K562 (cell line): ENCODE data around the gene CDH16. TPM values are rescaled to one million over a fixed set of nuclear protein-coding genes. Genes with fewer than 3 reads are reported as not detected.
A peak's percentile ranks its signal among the peaks of the same experiment; 100 is the strongest.

Experiments
- CEBPB ChIP-seq: fragments of 450-650 bp; IDR thresholded peaks from 2 replicates; pipeline ENCODE4 v1.6.1; 2016; ENCODE audit warnings: missing genetic modification characterization, missing compliant biosample characterization
- FOXM1 ChIP-seq, 2 experiments: fragments of 450-650 bp in 1 of 2; sonication (generic) in 1 of 2; formaldehyde crosslinking in 1 of 2; IDR thresholded peaks; 2 replicates each; pipeline versions ENCODE4 v1.6.1 to v1.9.0; 2017 to 2022; ENCODE audit warnings: low read depth in 2 of 2, mild to moderate bottlenecking in 2 of 2, missing genetic modification reagents in 1 of 2, moderate library complexity in 1 of 2
- HDAC2 ChIP-seq: fragments of 450-650 bp; IDR thresholded peaks from 2 replicates; pipeline ENCODE4 v1.6.1; 2016; ENCODE audit warnings: mild to moderate bottlenecking
- HNRNPK ChIP-seq: fragments of 200-400 bp; formaldehyde crosslinking; IDR thresholded peaks from one replicate; pipeline ENCODE4 v1.6.1; 2018; ENCODE audit warnings: mild to moderate bottlenecking, low read depth, low read length; ENCODE audit not compliant: poor library complexity, severe bottlenecking
- TAF7 ChIP-seq: fragments of 450-650 bp; IDR thresholded peaks from 2 replicates; pipeline ENCODE4 v1.6.1; 2016; ENCODE audit warnings: missing genetic modification characterization, missing compliant biosample characterization
- TCF7L2 ChIP-seq: fragments of 150-350 bp; IDR thresholded peaks from 2 replicates; pipeline ENCODE4 v1.6.1; 2016; ENCODE audit warnings: low read depth, mild to moderate bottlenecking, low read length, moderate library complexity
- TRIM28 ChIP-seq: fragments of 450-650 bp; IDR thresholded peaks from 2 replicates; pipeline ENCODE4 v1.6.1; 2017
- ZBTB11 ChIP-seq, 3 experiments: fragments of 200-800 bp in 1 of 3; fragments of 250-450 bp in 1 of 3; fragments of 450-650 bp in 1 of 3; sonication (Bioruptor Pico) in 1 of 3; sonication (Bioruptor generic) in 1 of 3; formaldehyde crosslinking in 1 of 3; IDR thresholded peaks; 2 replicates each; pipeline versions ENCODE4 v1.6.1 to v1.8.0; 2016 to 2022; ENCODE audit warnings: mild to moderate bottlenecking in 2 of 3, missing genetic modification characterization in 2 of 3, missing compliant biosample characterization in 1 of 3, moderate library complexity in 1 of 3
- ZFP1 ChIP-seq: fragments of 450-650 bp; formaldehyde crosslinking; IDR thresholded peaks from 2 replicates; pipeline ENCODE4 v1.4.0; 2020; ENCODE audit warnings: mild to moderate bottlenecking, mixed read lengths
- ZNF282 ChIP-seq: sonication (generic); formaldehyde crosslinking; IDR thresholded peaks from 2 replicates; pipeline ENCODE4 v1.8.1; 2023; ENCODE audit warnings: missing genetic modification reagents
- ZNF764 ChIP-seq: fragments of 250-450 bp; sonication (Bioruptor Pico); IDR thresholded peaks from 2 replicates; pipeline ENCODE4 v1.4.0; 2020; ENCODE audit warnings: low read depth, mild to moderate bottlenecking, moderate library complexity
- polyA plus RNA-seq, 8 experiments: library from polyadenylated mRNA; depleted of rRNA in 4 of 8; stranded (reverse) in 5 of 8; unstranded in 3 of 8; fragments of >200 nt; fragmentation: Nextera tagmentation in 2 of 8; fragmentation: Illumina TruSeq in 1 of 8; extraction: Ambion mirVana in 2 of 8; extraction: Trizol in 1 of 8; gene quantifications; 2 replicates each; pipeline versions ENCODE4 v1.2.1 to v1.2.3, GENCODE V29; 2011 to 2014; ENCODE audit warnings: inconsistent platforms in 1 of 8, missing spikeins in 1 of 8
- total RNA-seq, 7 experiments: library from RNA; depleted of rRNA in 6 of 7; stranded (reverse); fragments of >200 nt in 6 of 7; fragmentation: Illumina TruSeq in 2 of 7; extraction: Trizol in 2 of 7; gene quantifications; 2 replicates each; pipeline versions ENCODE4 v1.2.1 to v1.2.3, GENCODE V29; 2011 to 2021; ENCODE audit warnings: low replicate concordance in 1 of 7
- TF ChIP-seq, protein P1 (sequence below): fragments of 250-450 bp; sonication (Bioruptor Pico); IDR thresholded peaks from 2 replicates; pipeline ENCODE4 v1.4.0; 2020; ENCODE audit warnings: mild to moderate bottlenecking, moderate library complexity
- TF ChIP-seq, protein P2 (sequence below): fragments of 250-450 bp; sonication (Bioruptor Pico); IDR thresholded peaks from 2 replicates; pipeline ENCODE4 v1.4.0; 2020

Gene CDH16
- total and polyA plus RNA-seq, 9 of the 15 experiments (the other 6 are each of a cell fraction or from before 2014, with no cell fraction given): not detected

GRCh38 chr16:66872943-66873684 is 45.6 kb downstream of the CDH16 start (continued):
- TF ChIP-seq, protein P1, sequence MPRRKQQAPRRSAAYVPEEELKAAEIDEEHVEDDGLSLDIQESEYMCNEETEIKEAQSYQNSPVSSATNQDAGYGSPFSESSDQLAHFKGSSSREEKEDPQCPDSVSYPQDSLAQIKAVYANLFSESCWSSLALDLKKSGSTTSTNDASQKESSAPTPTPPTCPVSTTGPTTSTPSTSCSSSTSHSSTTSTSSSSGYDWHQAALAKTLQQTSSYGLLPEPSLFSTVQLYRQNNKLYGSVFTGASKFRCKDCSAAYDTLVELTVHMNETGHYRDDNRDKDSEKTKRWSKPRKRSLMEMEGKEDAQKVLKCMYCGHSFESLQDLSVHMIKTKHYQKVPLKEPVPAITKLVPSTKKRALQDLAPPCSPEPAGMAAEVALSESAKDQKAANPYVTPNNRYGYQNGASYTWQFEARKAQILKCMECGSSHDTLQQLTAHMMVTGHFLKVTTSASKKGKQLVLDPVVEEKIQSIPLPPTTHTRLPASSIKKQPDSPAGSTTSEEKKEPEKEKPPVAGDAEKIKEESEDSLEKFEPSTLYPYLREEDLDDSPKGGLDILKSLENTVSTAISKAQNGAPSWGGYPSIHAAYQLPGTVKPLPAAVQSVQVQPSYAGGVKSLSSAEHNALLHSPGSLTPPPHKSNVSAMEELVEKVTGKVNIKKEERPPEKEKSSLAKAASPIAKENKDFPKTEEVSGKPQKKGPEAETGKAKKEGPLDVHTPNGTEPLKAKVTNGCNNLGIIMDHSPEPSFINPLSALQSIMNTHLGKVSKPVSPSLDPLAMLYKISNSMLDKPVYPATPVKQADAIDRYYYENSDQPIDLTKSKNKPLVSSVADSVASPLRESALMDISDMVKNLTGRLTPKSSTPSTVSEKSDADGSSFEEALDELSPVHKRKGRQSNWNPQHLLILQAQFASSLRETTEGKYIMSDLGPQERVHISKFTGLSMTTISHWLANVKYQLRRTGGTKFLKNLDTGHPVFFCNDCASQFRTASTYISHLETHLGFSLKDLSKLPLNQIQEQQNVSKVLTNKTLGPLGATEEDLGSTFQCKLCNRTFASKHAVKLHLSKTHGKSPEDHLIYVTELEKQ (CRISPR knock-in tag): no peak
- TF ChIP-seq TCF7L2 (0 out of 2 replicates have a peak, but pooled peaks have one; percentile 7), HNRNPK (no peak), TRIM28 (no peak), FOXM1 (IDR thresholded peaks at IDR 0.05; ENCODE audit: low read depth) (no peak), FOXM1 (CRISPR knock-in tag; IDR thresholded peaks at IDR 0.05; ENCODE audit: low read depth) (no peak), ZFP1 (CRISPR knock-in tag) (no peak), ZNF764 (CRISPR knock-in tag) (no peak), ZNF282 (CRISPR knock-in tag) (no peak), TAF7 (no peak), HDAC2 (peak; percentile 81; the same call in 1 of the 2 replicates), CEBPB (tag) (no peak), ZBTB11 (CRISPR knock-in tag; IDR thresholded peaks at IDR 0.05) (peak in 1 of 3 experiments; percentile 60; a peak in 2 of 6 replicates)
- TF ChIP-seq, protein P2, sequence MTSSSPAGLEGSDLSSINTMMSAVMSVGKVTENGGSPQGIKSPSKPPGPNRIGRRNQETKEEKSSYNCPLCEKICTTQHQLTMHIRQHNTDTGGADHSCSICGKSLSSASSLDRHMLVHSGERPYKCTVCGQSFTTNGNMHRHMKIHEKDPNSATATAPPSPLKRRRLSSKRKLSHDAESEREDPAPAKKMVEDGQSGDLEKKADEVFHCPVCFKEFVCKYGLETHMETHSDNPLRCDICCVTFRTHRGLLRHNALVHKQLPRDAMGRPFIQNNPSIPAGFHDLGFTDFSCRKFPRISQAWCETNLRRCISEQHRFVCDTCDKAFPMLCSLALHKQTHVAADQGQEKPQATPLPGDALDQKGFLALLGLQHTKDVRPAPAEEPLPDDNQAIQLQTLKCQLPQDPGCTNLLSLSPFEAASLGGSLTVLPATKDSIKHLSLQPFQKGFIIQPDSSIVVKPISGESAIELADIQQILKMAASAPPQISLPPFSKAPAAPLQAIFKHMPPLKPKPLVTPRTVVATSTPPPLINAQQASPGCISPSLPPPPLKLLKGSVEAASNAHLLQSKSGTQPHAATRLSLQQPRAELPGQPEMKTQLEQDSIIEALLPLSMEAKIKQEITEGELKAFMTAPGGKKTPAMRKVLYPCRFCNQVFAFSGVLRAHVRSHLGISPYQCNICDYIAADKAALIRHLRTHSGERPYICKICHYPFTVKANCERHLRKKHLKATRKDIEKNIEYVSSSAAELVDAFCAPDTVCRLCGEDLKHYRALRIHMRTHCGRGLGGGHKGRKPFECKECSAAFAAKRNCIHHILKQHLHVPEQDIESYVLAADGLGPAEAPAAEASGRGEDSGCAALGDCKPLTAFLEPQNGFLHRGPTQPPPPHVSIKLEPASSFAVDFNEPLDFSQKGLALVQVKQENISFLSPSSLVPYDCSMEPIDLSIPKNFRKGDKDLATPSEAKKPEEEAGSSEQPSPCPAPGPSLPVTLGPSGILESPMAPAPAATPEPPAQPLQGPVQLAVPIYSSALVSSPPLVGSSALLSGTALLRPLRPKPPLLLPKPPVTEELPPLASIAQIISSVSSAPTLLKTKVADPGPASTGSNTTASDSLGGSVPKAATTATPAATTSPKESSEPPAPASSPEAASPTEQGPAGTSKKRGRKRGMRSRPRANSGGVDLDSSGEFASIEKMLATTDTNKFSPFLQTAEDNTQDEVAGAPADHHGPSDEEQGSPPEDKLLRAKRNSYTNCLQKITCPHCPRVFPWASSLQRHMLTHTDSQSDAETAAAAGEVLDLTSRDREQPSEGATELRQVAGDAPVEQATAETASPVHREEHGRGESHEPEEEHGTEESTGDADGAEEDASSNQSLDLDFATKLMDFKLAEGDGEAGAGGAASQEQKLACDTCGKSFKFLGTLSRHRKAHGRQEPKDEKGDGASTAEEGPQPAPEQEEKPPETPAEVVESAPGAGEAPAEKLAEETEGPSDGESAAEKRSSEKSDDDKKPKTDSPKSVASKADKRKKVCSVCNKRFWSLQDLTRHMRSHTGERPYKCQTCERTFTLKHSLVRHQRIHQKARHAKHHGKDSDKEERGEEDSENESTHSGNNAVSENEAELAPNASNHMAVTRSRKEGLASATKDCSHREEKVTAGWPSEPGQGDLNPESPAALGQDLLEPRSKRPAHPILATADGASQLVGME: no peak
